Liver (tissue), 9 donors: Measurements from ENCODE around the gene GCC1. TPM values are rescaled to one million over a fixed set of nuclear protein-coding genes. Genes with fewer than 3 reads are reported as not detected.

Experiments
- DNase-seq: peaks from one replicate; pipeline ENCODE4 v3.0.0-alpha.2; 2017; ENCODE audit warnings: low spot score
- H3K27ac ChIP-seq, 2 donors: one replicate each; pipeline ENCODE4 v1.7.0; 2013; ENCODE audit warnings: inconsistent platforms in 2 of 2, low read length in 2 of 2, control low read depth in 1 of 2, low read depth in 1 of 2, mild to moderate bottlenecking in 1 of 2
- H3K27me3 ChIP-seq, 4 donors: one replicate each; pipeline versions ENCODE4 v1.6.1 to v1.7.0; 2013; ENCODE audit warnings: low read length in 3 of 4, inconsistent platforms in 1 of 4, mild to moderate bottlenecking in 1 of 4, moderate library complexity in 1 of 4; ENCODE audit not compliant: control insufficient read depth in 4 of 4, insufficient read depth in 4 of 4
- H3K36me3 ChIP-seq, 4 donors: one replicate each; pipeline versions ENCODE4 v1.6.1 to v1.7.0; 2013; ENCODE audit warnings: low read length in 3 of 4, mild to moderate bottlenecking in 3 of 4, low read depth in 1 of 4, moderate library complexity in 1 of 4; ENCODE audit not compliant: control insufficient read depth in 4 of 4, insufficient read depth in 3 of 4
- H3K4me1 ChIP-seq, 4 donors: one replicate each; pipeline versions ENCODE4 v1.6.1 to v1.7.0; 2013; ENCODE audit warnings: low read length in 3 of 4, mild to moderate bottlenecking in 3 of 4, moderate library complexity in 1 of 4; ENCODE audit not compliant: control insufficient read depth in 4 of 4, insufficient read depth in 4 of 4
- H3K4me3 ChIP-seq, 3 donors: one replicate each; pipeline versions ENCODE4 v1.6.1 to v1.7.0; 2013; ENCODE audit warnings: low read length in 3 of 3, control low read depth in 1 of 3, low read depth in 1 of 3, mild to moderate bottlenecking in 1 of 3
- H3K9ac ChIP-seq, 2 donors: one replicate each; pipeline ENCODE4 v1.7.0; 2013; ENCODE audit warnings: low read length in 2 of 2, mild to moderate bottlenecking in 2 of 2, moderate library complexity in 2 of 2, control low read depth in 1 of 2, low read depth in 1 of 2
- H3K9me3 ChIP-seq, 4 donors: one replicate each; pipeline versions ENCODE4 v1.6.1 to v1.7.0; 2013; ENCODE audit warnings: low read length in 3 of 4; ENCODE audit not compliant: control insufficient read depth in 4 of 4
- ATF3 ChIP-seq: IDR thresholded peaks from 2 replicates; pipeline ENCODE4 v1.6.1; 2016; ENCODE audit warnings: antibody characterized with exemption
- CTCF ChIP-seq: fragments of 150-350 bp; IDR thresholded peaks from 2 replicates; pipeline ENCODE4 v1.5.1; 2017; ENCODE audit warnings: improper control_type of control experiment, low read depth, low read length; ENCODE audit not compliant: missing input control
- EGR1 ChIP-seq, 2 donors: IDR thresholded peaks; 2 replicates each; pipeline ENCODE4 v1.6.1; 2016 to 2018; ENCODE audit warnings: antibody characterized with exemption in 2 of 2, low read depth in 2 of 2
- FOXA1 ChIP-seq: IDR thresholded peaks from 2 replicates; pipeline ENCODE4 v1.6.1; 2016; ENCODE audit warnings: antibody characterized with exemption
- FOXA2 ChIP-seq: IDR thresholded peaks from 2 replicates; pipeline ENCODE4 v1.6.1; 2016; ENCODE audit warnings: antibody characterized with exemption
- GABPA ChIP-seq, 2 donors: IDR thresholded peaks in 1 of 2; conservative IDR thresholded peaks in 1 of 2; 2 replicates each; pipeline ENCODE4 v1.6.1; 2016; ENCODE audit warnings: antibody characterized with exemption in 2 of 2, mild to moderate bottlenecking in 1 of 2, moderate library complexity in 1 of 2
- HNF4A ChIP-seq, 2 donors: conservative IDR thresholded peaks; 2 replicates each; pipeline ENCODE4 v1.6.1; 2016; ENCODE audit warnings: antibody characterized with exemption in 2 of 2, mild to moderate bottlenecking in 2 of 2
- HNF4G ChIP-seq: IDR thresholded peaks from 2 replicates; pipeline ENCODE4 v1.6.1; 2016; ENCODE audit warnings: antibody characterized with exemption
- JUND ChIP-seq, 2 donors: IDR thresholded peaks; 2 replicates each; pipeline ENCODE4 v1.6.1; 2016; ENCODE audit warnings: antibody characterized with exemption in 2 of 2
- MAX ChIP-seq: IDR thresholded peaks from 2 replicates; pipeline ENCODE4 v1.6.1; 2016; ENCODE audit warnings: antibody characterized with exemption
- NR2F2 ChIP-seq: IDR thresholded peaks from 2 replicates; pipeline ENCODE4 v1.6.1; 2016; ENCODE audit warnings: antibody characterized with exemption
- RAD21 ChIP-seq, 2 donors: IDR thresholded peaks; 2 replicates each; pipeline ENCODE4 v1.6.1; 2016; ENCODE audit warnings: antibody characterized with exemption in 2 of 2, mild to moderate bottlenecking in 2 of 2
- REST ChIP-seq: IDR thresholded peaks from 2 replicates; pipeline ENCODE4 v1.6.1; 2016; ENCODE audit warnings: antibody characterized with exemption, mild to moderate bottlenecking
- RXRA ChIP-seq, 2 donors: IDR thresholded peaks; 2 replicates each; pipeline ENCODE4 v1.6.1; 2017 to 2018; ENCODE audit warnings: antibody characterized with exemption in 2 of 2, mild to moderate bottlenecking in 1 of 2
- SP1 ChIP-seq: IDR thresholded peaks from 2 replicates; pipeline ENCODE4 v1.6.1; 2018; ENCODE audit warnings: antibody characterized with exemption, mild to moderate bottlenecking
- TAF1 ChIP-seq: conservative IDR thresholded peaks from 2 replicates; pipeline ENCODE4 v1.6.1; 2016; ENCODE audit warnings: antibody characterized with exemption, mild to moderate bottlenecking
- YY1 ChIP-seq: IDR thresholded peaks from 2 replicates; pipeline ENCODE4 v1.6.1; 2016; ENCODE audit warnings: antibody characterized with exemption, mild to moderate bottlenecking
- ZBTB33 ChIP-seq: IDR thresholded peaks from 2 replicates; pipeline ENCODE4 v1.6.1; 2016; ENCODE audit warnings: antibody characterized with exemption
- WGBS: extraction: QIAGEN DNeasy Blood & Tissue Kit; methylation state at CpG from one replicate; pipeline ENCODE4 v1.1.7; 2013; 5-methylcytosine and 5-hydroxymethylcytosine counted together
- polyA plus RNA-seq, 2 donors: library from polyadenylated mRNA; stranded (reverse) in 1 of 2; unstranded in 1 of 2; fragments of 200-250 nt in 1 of 2; fragments of >200 nt in 1 of 2; fragmentation: Nextera tagmentation in 1 of 2; extraction: Ambion mirVana in 1 of 2; gene quantifications; one replicate each; pipeline versions ENCODE4 v1.2.1 to v1.2.3, GENCODE V29; 2013 to 2015
- total RNA-seq, 2 donors: library from RNA; depleted of rRNA; stranded (reverse); fragments of >200 nt; gene quantifications; one replicate each; pipeline ENCODE4 v1.2.3, GENCODE V29; 2014
- donor health status: healthy.
- donor health status: healthy.
- donor health status: healthy.
- donor health status: healthy.
- donor health status: healthy.

The GCC1 gene
- total and polyA plus RNA-seq, 4 donors: 4.6 to 16.1 (median 8.0) TPM

- no peak overlapping the region for H3K27ac ChIP-seq
- TF ChIP-seq ATF3: no peak
- TF ChIP-seq FOXA1: no peak
- TF ChIP-seq REST: no peak
- no peak for TF ChIP-seq YY1
- TF ChIP-seq NR2F2: no peak
- no peak for TF ChIP-seq SP1
- TF ChIP-seq RXRA (IDR thresholded peaks at IDR 0.05): no peak
- no peak for TF ChIP-seq FOXA2
- no peak for TF ChIP-seq TAF1
- TF ChIP-seq ZBTB33: no peak
- no peak for TF ChIP-seq EGR1 (IDR thresholded peaks at IDR 0.05; ENCODE audit: low read depth in 2 of 2)
- no peak for TF ChIP-seq GABPA (IDR thresholded peaks at IDR 0.05 in 1 of 2, conservative IDR thresholded peaks at IDR 0.05 in 1 of 2)
- TF ChIP-seq RAD21 (IDR thresholded peaks at IDR 0.05): no peak
- no peak for TF ChIP-seq HNF4A (conservative IDR thresholded peaks at IDR 0.05)
- no peak for TF ChIP-seq HNF4G
- TF ChIP-seq CTCF: no peak
- no peak for TF ChIP-seq MAX
- no peak for TF ChIP-seq JUND (IDR thresholded peaks at IDR 0.05)
These were observed 3.7 kb downstream of the GCC1 start for GRCh38 chr7:127581716-127582115.

More at GRCh38 chr7:127581716-127582115, 3.7 kb downstream of the GCC1 start:
- H3K27me3 ChIP-seq: no peaks in the 10 kb centered on the region
- peaks cover 15 to 58% (median 49%) of the 10 kb centered on the region in 4 donors for H3K4me1 ChIP-seq
- no peak for DNase-seq
- no peak overlapping the region for H3K4me3 ChIP-seq
- H3K36me3 ChIP-seq: peaks cover 0 to 5% (median 2%) of the 10 kb centered on the region in 4 donors
- H3K9me3 ChIP-seq: no peaks in the 10 kb centered on the region
- 87% methylated on average over 1 of the region's 1 CpG for WGBS
- no peak overlapping the region for H3K9ac ChIP-seq
